Peyer's patch (tissue), 4 donors: ENCODE measurements around the gene SPIN1.

ENCODE experiments used
- CTCF ChIP-seq, 6 experiments: fragments of 450-650 bp in 4 of 6; fragments of 200-600 bp in 2 of 6; sonication (generic) in 1 of 6; IDR thresholded peaks; one replicate each; pipeline ENCODE4 v1.5.1; 2017 to 2019; ENCODE audit warnings: antibody characterized with exemption in 6 of 6, mild to moderate bottlenecking in 3 of 6, moderate library complexity in 1 of 6
- POLR2A ChIP-seq, 2 donors: fragments of 450-650 bp; IDR thresholded peaks; one replicate each; pipeline ENCODE4 v1.5.1; 2017; ENCODE audit warnings: antibody characterized with exemption in 2 of 2, mild to moderate bottlenecking in 2 of 2, moderate library complexity in 2 of 2

- no peak for TF ChIP-seq CTCF (IDR thresholded peaks at IDR 0.05)
- no peak for TF ChIP-seq POLR2A (IDR thresholded peaks at IDR 0.05)
These were observed 110.6 kb downstream of the SPIN1 start for GRCh38 chr9:88498880-88499279.
